KMS-11 (cell line): ENCODE data around the gene FGF14.
"Not testable (repeated sequence)": the region's sequence is repeated elsewhere in the genome, so short reads cannot be mapped to it uniquely, and the experiment has no call there.

Source experiments
- H2AFZ ChIP-seq: fragments of 200-600 bp; sonication (generic); 2 replicates; pipeline ENCODE4 v1.6.1; 2016; ENCODE audit warnings: antibody characterized with exemption, mixed run types, low read depth
- H3K27ac ChIP-seq: fragments of 200-600 bp; sonication (generic); 2 replicates; pipeline ENCODE4 v1.6.1; 2016; ENCODE audit warnings: mild to moderate bottlenecking, mixed run types
- H3K27me3 ChIP-seq: fragments of 200-600 bp; sonication (generic); 2 replicates; pipeline ENCODE4 v1.6.1; 2017; ENCODE audit warnings: mild to moderate bottlenecking, low read depth, mixed run types, moderate library complexity; ENCODE audit not compliant: insufficient read depth
- H3K36me3 ChIP-seq: fragments of 200-600 bp; sonication (generic); 2 replicates; pipeline ENCODE4 v1.6.1; 2017; ENCODE audit warnings: mild to moderate bottlenecking, mixed run types; ENCODE audit not compliant: insufficient read depth
- H3K4me1 ChIP-seq: fragments of 200-600 bp; sonication (generic); 2 replicates; pipeline ENCODE4 v1.6.1; 2016; ENCODE audit warnings: mild to moderate bottlenecking, low read depth, mixed run types; ENCODE audit not compliant: poor library complexity, severe bottlenecking
- H3K4me2 ChIP-seq: fragments of 200-600 bp; sonication (generic); 2 replicates; pipeline ENCODE4 v1.7.0; 2016; ENCODE audit warnings: mild to moderate bottlenecking, mixed run types
- H3K4me3 ChIP-seq: fragments of 200-600 bp; sonication (generic); IDR thresholded peaks from 2 replicates; pipeline ENCODE4 v1.6.1; 2017; ENCODE audit warnings: low read depth, low read length, mixed read lengths; ENCODE audit not compliant: insufficient read depth
- H3K79me2 ChIP-seq: fragments of 200-600 bp; sonication (generic); 2 replicates; pipeline ENCODE4 v1.6.1; 2016; ENCODE audit warnings: low read depth, mixed run types; ENCODE audit not compliant: insufficient read depth
- H3K9ac ChIP-seq: fragments of 200-600 bp; sonication (generic); 2 replicates; pipeline ENCODE4 v1.6.1; 2016; ENCODE audit warnings: mild to moderate bottlenecking, mixed run types
- H4K20me1 ChIP-seq: fragments of 200-600 bp; sonication (generic); 2 replicates; pipeline ENCODE4 v1.6.1; 2016; ENCODE audit warnings: mild to moderate bottlenecking, mixed run types; ENCODE audit not compliant: insufficient read depth
- TF ChIP-seq, protein P1 (sequence below): fragments of 200-600 bp; sonication (generic); conservative IDR thresholded peaks from 2 replicates; pipeline ENCODE4 v1.6.1; 2017; ENCODE audit warnings: low read depth, mild to moderate bottlenecking, antibody characterized with exemption, low read length, moderate library complexity, mixed read lengths

FGF14 gene

GRCh38 chr13:102142473-102142826 is 259.4 kb downstream of the FGF14 start:
- TF ChIP-seq, protein P1, sequence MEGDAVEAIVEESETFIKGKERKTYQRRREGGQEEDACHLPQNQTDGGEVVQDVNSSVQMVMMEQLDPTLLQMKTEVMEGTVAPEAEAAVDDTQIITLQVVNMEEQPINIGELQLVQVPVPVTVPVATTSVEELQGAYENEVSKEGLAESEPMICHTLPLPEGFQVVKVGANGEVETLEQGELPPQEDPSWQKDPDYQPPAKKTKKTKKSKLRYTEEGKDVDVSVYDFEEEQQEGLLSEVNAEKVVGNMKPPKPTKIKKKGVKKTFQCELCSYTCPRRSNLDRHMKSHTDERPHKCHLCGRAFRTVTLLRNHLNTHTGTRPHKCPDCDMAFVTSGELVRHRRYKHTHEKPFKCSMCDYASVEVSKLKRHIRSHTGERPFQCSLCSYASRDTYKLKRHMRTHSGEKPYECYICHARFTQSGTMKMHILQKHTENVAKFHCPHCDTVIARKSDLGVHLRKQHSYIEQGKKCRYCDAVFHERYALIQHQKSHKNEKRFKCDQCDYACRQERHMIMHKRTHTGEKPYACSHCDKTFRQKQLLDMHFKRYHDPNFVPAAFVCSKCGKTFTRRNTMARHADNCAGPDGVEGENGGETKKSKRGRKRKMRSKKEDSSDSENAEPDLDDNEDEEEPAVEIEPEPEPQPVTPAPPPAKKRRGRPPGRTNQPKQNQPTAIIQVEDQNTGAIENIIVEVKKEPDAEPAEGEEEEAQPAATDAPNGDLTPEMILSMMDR: no peak
- Histone ChIP-seq H3K4me3 (no peak overlapping the region), H4K20me1 (no peaks in the 10 kb centered on the region), H3K4me1 (no peaks in the 10 kb centered on the region), H3K79me2 (no peaks in the 10 kb centered on the region), H3K4me2 (no peak overlapping the region), H3K9ac (no peak overlapping the region), H2AFZ (no peak overlapping the region), H3K36me3 (no peaks in the 10 kb centered on the region), H3K27ac (no peak overlapping the region), H3K27me3 (no peaks in the 10 kb centered on the region)

GRCh38 chr13:102141625-102142472 is 260.0 kb downstream of the FGF14 start:
- Histone ChIP-seq H3K4me3 (no peak overlapping the region), H3K9ac (no peak overlapping the region), H3K79me2 (no peaks in the 10 kb centered on the region), H3K4me2 (no peak overlapping the region), H2AFZ (no peak overlapping the region), H3K27ac (no peak overlapping the region), H3K27me3 (no peaks in the 10 kb centered on the region), H3K36me3 (no peaks in the 10 kb centered on the region), H4K20me1 (no peaks in the 10 kb centered on the region), H3K4me1 (no peaks in the 10 kb centered on the region)
- TF ChIP-seq, protein P1: peak; percentile 68

- Histone ChIP-seq H3K4me3 (no peak overlapping the region), H3K4me1 (no peaks in the 10 kb centered on the region), H3K9ac (no peak overlapping the region), H3K79me2 (no peaks in the 10 kb centered on the region), H3K36me3 (no peaks in the 10 kb centered on the region), H3K4me2 (no peak overlapping the region), H3K27ac (no peak overlapping the region), H4K20me1 (no peaks in the 10 kb centered on the region), H2AFZ (no peak overlapping the region), H3K27me3 (no peaks in the 10 kb centered on the region)
- TF ChIP-seq, protein P1: no peak
Observed at GRCh38 chr13:102139626-102140025, 262.2 kb downstream of the FGF14 start.

GRCh38 chr13:102138635-102139190 is 263.1 kb downstream of the FGF14 start:
- H3K4me3 ChIP-seq: no peak overlapping the region
- H4K20me1 ChIP-seq: no peaks in the 10 kb centered on the region
- no peaks in the 10 kb centered on the region for H3K27me3 ChIP-seq
- no peak overlapping the region for H2AFZ ChIP-seq
- H3K9ac ChIP-seq: no peak overlapping the region
- no peaks in the 10 kb centered on the region for H3K79me2 ChIP-seq
- no peaks in the 10 kb centered on the region for H3K4me1 ChIP-seq
- TF ChIP-seq, protein P1: no peak
- H3K36me3 ChIP-seq: no peaks in the 10 kb centered on the region
- H3K27ac ChIP-seq: no peak overlapping the region
- no peak overlapping the region for H3K4me2 ChIP-seq

GRCh38 chr13:102137904-102138303 is 263.9 kb downstream of the FGF14 start:
- not testable (repeated sequence) for H3K4me1 ChIP-seq

More at GRCh38 chr13:102137904-102138303, 263.9 kb downstream of the FGF14 start:
- H4K20me1 ChIP-seq, H3K27me3 ChIP-seq, H3K4me2 ChIP-seq, H3K27ac ChIP-seq, H3K36me3 ChIP-seq, H3K79me2 ChIP-seq, H2AFZ ChIP-seq, H3K4me3 ChIP-seq, H3K9ac ChIP-seq: not testable (repeated sequence)
